Neuronal stem cell (in vitro differentiated cells): ENCODE data around the gene ADSS1.

Experiments used
- DNase-seq: peaks from one replicate; pipeline ENCODE4 v3.0.0-alpha.2; 2013; ENCODE audit warnings: low spot score
- H2AFZ ChIP-seq: one replicate; pipeline ENCODE4 v1.6.1; 2013; ENCODE audit warnings: mild to moderate bottlenecking, low read length, inconsistent platforms
- H2AK5ac ChIP-seq: 2 replicates; pipeline ENCODE4 v1.6.1; 2013; ENCODE audit warnings: low read depth, mild to moderate bottlenecking, inconsistent platforms, low read length, moderate library complexity, mixed read lengths
- H2BK120ac ChIP-seq: 2 replicates; pipeline ENCODE4 v1.6.1; 2013; ENCODE audit warnings: low read depth, mild to moderate bottlenecking, inconsistent platforms, low read length, moderate library complexity, mixed read lengths
- H2BK12ac ChIP-seq: one replicate; pipeline ENCODE4 v1.6.1; 2013; ENCODE audit warnings: low read length, inconsistent platforms
- H2BK15ac ChIP-seq: 2 replicates; pipeline ENCODE4 v1.6.1; 2013; ENCODE audit warnings: mild to moderate bottlenecking, low read length, inconsistent platforms, mixed read lengths
- H2BK5ac ChIP-seq: one replicate; pipeline ENCODE4 v1.6.1; 2013; ENCODE audit warnings: inconsistent platforms, mild to moderate bottlenecking, low read length, moderate library complexity
- H3K14ac ChIP-seq: one replicate; pipeline ENCODE4 v1.6.1; 2013; ENCODE audit warnings: low read length, inconsistent platforms
- H3K18ac ChIP-seq: 2 replicates; pipeline ENCODE4 v1.6.1; 2013; ENCODE audit warnings: low read length, inconsistent platforms
- H3K23ac ChIP-seq: 2 replicates; pipeline ENCODE4 v1.6.1; 2013; ENCODE audit warnings: low read depth, mild to moderate bottlenecking, mixed read lengths, low read length, inconsistent platforms; ENCODE audit not compliant: poor library complexity
- H3K27ac ChIP-seq: replicated peaks from 3 replicates; pipeline ENCODE4 v1.5.1; 2013; ENCODE audit warnings: low read length, inconsistent platforms
- H3K27me3 ChIP-seq, 3 experiments: 2 replicates each; pipeline ENCODE4 v1.6.1; 2013; ENCODE audit warnings: low read length in 3 of 3, mild to moderate bottlenecking in 2 of 3, inconsistent platforms in 1 of 3, low read depth in 1 of 3, mixed read lengths in 1 of 3, moderate library complexity in 1 of 3; ENCODE audit not compliant: control insufficient read depth in 3 of 3, insufficient read depth in 3 of 3
- H3K36me3 ChIP-seq, 2 donors: replicated peaks in 1 of 2; 2 replicates each; pipeline ENCODE4 v1.6.1; 2013; ENCODE audit warnings: low read length in 2 of 2; ENCODE audit not compliant: control insufficient read depth in 2 of 2, insufficient read depth in 2 of 2
- H3K4ac ChIP-seq: 2 replicates; pipeline ENCODE4 v1.6.1; 2013; ENCODE audit warnings: inconsistent platforms, mild to moderate bottlenecking, low read length, moderate library complexity
- H3K4me1 ChIP-seq, 2 donors: 1 replicate in 1 of 2; 2 replicates in 1 of 2; pipeline ENCODE4 v1.6.1; 2013; ENCODE audit warnings: low read length in 2 of 2, low read depth in 1 of 2; ENCODE audit not compliant: control insufficient read depth in 2 of 2, insufficient read depth in 1 of 2
- H3K4me2 ChIP-seq: one replicate; pipeline ENCODE4 v1.6.1; 2013; ENCODE audit warnings: mild to moderate bottlenecking, low read length, inconsistent platforms; ENCODE audit not compliant: insufficient read depth, poor library complexity, severe bottlenecking
- H3K4me3 ChIP-seq, 2 donors: 2 replicates each; pipeline ENCODE4 v1.5.1; 2013; ENCODE audit warnings: low read length in 2 of 2, mild to moderate bottlenecking in 2 of 2, inconsistent platforms in 1 of 2, moderate library complexity in 1 of 2
- H3K79me1 ChIP-seq: one replicate; pipeline ENCODE4 v1.6.1; 2013; ENCODE audit warnings: low read depth, mild to moderate bottlenecking, inconsistent platforms, low read length, moderate library complexity
- H3K9ac ChIP-seq: one replicate; pipeline ENCODE4 v1.6.1; 2013; ENCODE audit warnings: mild to moderate bottlenecking, low read depth, low read length, inconsistent platforms; ENCODE audit not compliant: poor library complexity
- H3K9me3 ChIP-seq, 2 donors: replicated peaks in 1 of 2; 2 replicates each; pipeline versions ENCODE3 to v1.6.1; 2013; ENCODE audit warnings: low read length in 2 of 2, mild to moderate bottlenecking in 2 of 2, inconsistent platforms in 1 of 2, low read depth in 1 of 2, mixed read lengths in 1 of 2, moderate library complexity in 1 of 2; ENCODE audit not compliant: control insufficient read depth in 2 of 2, insufficient read depth in 1 of 2
- H4K8ac ChIP-seq: one replicate; pipeline ENCODE4 v1.6.1; 2013; ENCODE audit warnings: low read depth, mild to moderate bottlenecking, inconsistent platforms, low read length, moderate library complexity
- H4K91ac ChIP-seq: one replicate; pipeline ENCODE4 v1.6.1; 2013; ENCODE audit warnings: low read length, low read depth, mild to moderate bottlenecking, inconsistent platforms; ENCODE audit not compliant: poor library complexity
- whole genome bisulfite sequencing, 2 donors: extraction: QIAGEN DNeasy Blood & Tissue Kit; methylation state at CpG; one replicate each; pipeline ENCODE4 v1.1.7; 2013; ENCODE audit warnings: missing lambda C conversion rate in 2 of 2, mixed read lengths in 1 of 2; ENCODE audit not compliant: insufficient read length in 2 of 2, insufficient replicate concordance in 1 of 2; ENCODE audit errors: extremely low coverage in 2 of 2; 5-methylcytosine and 5-hydroxymethylcytosine counted together

ADSS1 gene

GRCh38 chr14:104745431-104745830, 21.4 kb downstream of the ADSS1 start:
- Histone ChIP-seq H2AFZ (no peak overlapping the region), H3K9me3 (peaks cover 9 to 12% of the 10 kb centered on the region in 2 donors), H3K9ac (no peak overlapping the region), H2BK15ac (no peak overlapping the region), H3K4me3 (peak overlapping the region in 1 of 2 donors; percentile 12), H3K4ac (no peak overlapping the region), H3K14ac (no peak overlapping the region), H2BK5ac (no peak overlapping the region), H4K8ac (no peak overlapping the region), H3K18ac (no peak overlapping the region), H3K36me3 (peaks cover 4 to 8% of the 10 kb centered on the region in 2 donors), H3K27me3 (no peaks in the 10 kb centered on the region), H2BK12ac (no peak overlapping the region), H3K4me2 (no peak overlapping the region), H2BK120ac (no peak overlapping the region), H3K27ac (no peak overlapping the region), H3K4me1 (peaks cover 14 to 20% of the 10 kb centered on the region in 2 donors), H3K79me1 (peaks cover 3% of the 10 kb centered on the region), H2AK5ac (peak overlapping the region; percentile 50), H3K23ac (peak overlapping the region; percentile 22), H4K91ac (no peak overlapping the region)
- DNase-seq: no peak
- WGBS, 2 donors: no CpG with 5 or more reads among the region's 9 CpGs

DNA sequence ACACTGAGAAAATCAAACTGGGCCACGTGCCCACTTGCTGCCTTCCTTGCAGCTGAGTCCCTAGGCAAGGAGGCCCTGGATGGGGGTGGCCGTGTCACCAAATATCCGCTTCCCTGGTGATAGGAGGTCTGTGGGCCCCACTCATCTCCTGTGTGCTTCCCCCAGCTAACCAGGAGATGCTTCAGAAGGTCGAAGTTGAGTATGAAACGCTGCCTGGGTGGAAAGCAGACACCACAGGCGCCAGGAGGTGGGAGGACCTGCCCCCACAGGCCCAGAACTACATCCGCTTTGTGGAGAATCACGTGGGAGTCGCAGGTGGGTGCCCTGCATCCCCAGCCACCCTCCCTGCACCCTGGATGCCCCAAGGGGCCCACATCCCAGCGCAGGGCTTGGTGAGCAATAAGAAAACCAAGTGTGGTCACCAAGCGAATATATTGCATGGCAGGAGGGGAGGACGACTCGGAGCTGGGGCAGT, 22.1 kb downstream of the ADSS1 start:
- no peak overlapping the region for H2BK15ac ChIP-seq
- H2BK120ac ChIP-seq: no peak overlapping the region
- H3K18ac ChIP-seq: no peak overlapping the region
- no peaks in the 10 kb centered on the region for H3K27me3 ChIP-seq
- H3K4me3 ChIP-seq: no peak overlapping the region
- no peak overlapping the region for H4K91ac ChIP-seq
- H3K9ac ChIP-seq: no peak overlapping the region
- no peak overlapping the region for H2BK12ac ChIP-seq
- H3K4me1 ChIP-seq: peaks cover 14 to 20% of the 10 kb centered on the region in 2 donors
- H3K4ac ChIP-seq: no peak overlapping the region
- H2AFZ ChIP-seq: no peak overlapping the region
- no peak overlapping the region for H3K27ac ChIP-seq
- H3K79me1 ChIP-seq: peaks cover 3% of the 10 kb centered on the region
- no peak for DNase-seq
- WGBS, 2 donors: no CpG with 5 or more reads among the region's 13 CpGs
- H3K9me3 ChIP-seq: peaks cover 11 to 18% of the 10 kb centered on the region in 2 donors
- H3K36me3 ChIP-seq: peaks cover 4 to 7% of the 10 kb centered on the region in 2 donors
- no peak overlapping the region for H2AK5ac ChIP-seq
- H4K8ac ChIP-seq: no peak overlapping the region
- H3K23ac ChIP-seq: peak overlapping the region; percentile 53
- peak overlapping the region; percentile 61 for H2BK5ac ChIP-seq
- H3K4me2 ChIP-seq: no peak overlapping the region
- no peak overlapping the region for H3K14ac ChIP-seq

DNA sequence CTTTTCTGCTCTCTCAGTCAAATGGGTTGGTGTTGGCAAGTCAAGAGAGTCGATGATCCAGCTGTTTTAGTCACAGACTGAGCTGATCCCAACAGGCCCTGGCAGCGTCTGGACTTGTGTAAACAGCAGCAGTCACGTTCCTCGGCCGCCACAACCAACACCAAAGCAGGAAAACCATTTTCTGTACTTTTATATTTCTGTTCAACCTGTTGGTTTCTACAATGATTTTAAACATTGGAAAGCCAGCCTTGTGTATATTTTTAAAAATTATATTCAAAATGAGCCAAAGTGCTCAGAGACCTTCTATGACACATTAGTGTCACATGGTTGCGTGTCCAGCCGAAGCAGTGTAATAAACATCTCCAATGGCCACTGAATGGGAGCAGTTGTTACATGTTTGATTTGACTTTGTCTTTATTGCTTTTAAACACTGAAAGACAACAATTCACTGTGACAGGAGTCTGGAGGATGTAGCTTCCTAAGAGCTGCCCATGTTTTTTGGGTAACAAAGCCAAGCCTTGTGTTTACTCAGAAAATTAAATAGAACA, 23.0 kb downstream of the ADSS1 start:
- Histone ChIP-seq H2BK5ac (no peak overlapping the region), H2BK12ac (no peak overlapping the region), H4K91ac (no peak overlapping the region), H3K9ac (no peak overlapping the region), H3K36me3 (peaks cover 4 to 7% of the 10 kb centered on the region in 2 donors), H2AK5ac (no peak overlapping the region), H3K27ac (no peak overlapping the region), H3K27me3 (no peaks in the 10 kb centered on the region), H3K4ac (no peak overlapping the region), H3K23ac (no peak overlapping the region), H3K4me2 (no peak overlapping the region), H3K4me3 (no peak overlapping the region), H3K79me1 (peaks cover 2% of the 10 kb centered on the region), H4K8ac (no peak overlapping the region), H3K4me1 (peaks cover 14 to 20% of the 10 kb centered on the region in 2 donors), H2BK120ac (no peak overlapping the region), H2BK15ac (no peak overlapping the region), H3K14ac (no peak overlapping the region), H3K9me3 (peaks cover 13 to 20% of the 10 kb centered on the region in 2 donors), H3K18ac (no peak overlapping the region), H2AFZ (no peak overlapping the region)
- DNase-seq: no peak
- WGBS, 2 donors: no CpG with 5 or more reads among the region's 7 CpGs

- Histone ChIP-seq H4K91ac (no peak overlapping the region), H3K4me2 (no peak overlapping the region), H2BK120ac (no peak overlapping the region), H3K9me3 (peaks cover 14 to 20% of the 10 kb centered on the region in 2 donors), H3K14ac (no peak overlapping the region), H3K27ac (no peak overlapping the region), H3K23ac (no peak overlapping the region), H3K27me3 (no peaks in the 10 kb centered on the region), H3K18ac (no peak overlapping the region), H3K9ac (no peak overlapping the region), H3K4me1 (peaks cover 16 to 20% of the 10 kb centered on the region in 2 donors), H4K8ac (no peak overlapping the region), H2AFZ (no peak overlapping the region), H2BK15ac (no peak overlapping the region), H2BK12ac (no peak overlapping the region), H3K79me1 (no peaks in the 10 kb centered on the region), H3K36me3 (peaks cover 4 to 7% of the 10 kb centered on the region in 2 donors), H3K4ac (no peak overlapping the region), H3K4me3 (no peak overlapping the region), H2AK5ac (no peak overlapping the region), H2BK5ac (no peak overlapping the region)
- no peak for DNase-seq
- WGBS, 2 donors: no CpG with 5 or more reads among the region's 9 CpGs
These were observed 23.8 kb downstream of the ADSS1 start for GRCh38 chr14:104747876-104748275.
